SH-SY5Y (cell line): ENCODE results near the gene CDC40.

Source experiments
- GATA2 ChIP-seq: IDR thresholded peaks from 2 replicates; pipeline ENCODE4 v1.6.1; 2011; ENCODE audit warnings: mild to moderate bottlenecking, low read depth, low read length
- GATA3 ChIP-seq: IDR thresholded peaks from 2 replicates; pipeline ENCODE4 v1.6.1; 2011; ENCODE audit warnings: low read depth, mild to moderate bottlenecking, low read length, moderate library complexity

Gene CDC40

GRCh38 chr6:110232450-110232849 is 52.2 kb downstream of the CDC40 start:
- no peak for TF ChIP-seq GATA2
- TF ChIP-seq GATA3, result no peak

GRCh38 chr6:110233770-110234374 is 53.6 kb downstream of the CDC40 start:
- no peak for TF ChIP-seq GATA3
- no peak for TF ChIP-seq GATA2

GRCh38 chr6:110239526-110240274 is 59.5 kb downstream of the CDC40 start:
- TF ChIP-seq GATA3, result no peak
- TF ChIP-seq GATA2, result no peak

GRCh38 chr6:110246378-110246777 is 66.2 kb downstream of the CDC40 start:
- TF ChIP-seq GATA3 (no peak), GATA2 (no peak)

- TF ChIP-seq GATA2 (no peak), GATA3 (no peak)
Measured at GRCh38 chr6:110246900-110247546, 66.8 kb downstream of the CDC40 start.

- TF ChIP-seq GATA2 (no peak), GATA3 (no peak)
Measured at GRCh38 chr6:110250058-110250457, 69.8 kb downstream of the CDC40 start.

- TF ChIP-seq GATA2 (no peak), GATA3 (no peak)
Measured at GRCh38 chr6:110250838-110251237, 70.6 kb downstream of the CDC40 start.

- TF ChIP-seq GATA2 (no peak), GATA3 (no peak)
Measured at GRCh38 chr6:110255211-110255750, 75.1 kb downstream of the CDC40 start.

GRCh38 chr6:110256366-110256765 is 76.1 kb downstream of the CDC40 start:
- TF ChIP-seq GATA2 (no peak), GATA3 (no peak)

- TF ChIP-seq GATA2 (no peak), GATA3 (no peak)
Measured at GRCh38 chr6:110265273-110265672, 85.0 kb downstream of the CDC40 start.

- TF ChIP-seq GATA3 (no peak), GATA2 (no peak)
Measured at GRCh38 chr6:110266996-110267395, 86.8 kb downstream of the CDC40 start.

- TF ChIP-seq GATA3, result no peak
- TF ChIP-seq GATA2, result no peak
Measured at GRCh38 chr6:110269623-110270022, 89.4 kb downstream of the CDC40 start.

GRCh38 chr6:110270165-110270564 is 89.9 kb downstream of the CDC40 start:
- TF ChIP-seq GATA3 (no peak), GATA2 (no peak)

- no peak for TF ChIP-seq GATA3
- TF ChIP-seq GATA2, result no peak
Measured at GRCh38 chr6:110271732-110272022, 91.5 kb downstream of the CDC40 start.

- TF ChIP-seq GATA2 (no peak), GATA3 (no peak)
Measured at GRCh38 chr6:110277100-110277665, 97.0 kb downstream of the CDC40 start.
